LoVo (cell line): Measurements from ENCODE around the gene TMEM115.

Source experiments
- DNase-seq: peaks from one replicate; pipeline ENCODE4 v3.0.0-alpha.2; 2016; ENCODE audit warnings: low spot score

The TMEM115 gene

GRCh38 chr3:50358911-50359759 lies at the start of gene TMEM115:
TSS of gene TMEM115 (minus strand) at chr3:50359521. CDS start at chr3:50359063, 458 bp downstream.
- peak; percentile 98 for DNase-seq

- DNase-seq: no peak
Observed at GRCh38 chr3:50408443-50408944, 49.2 kb upstream of the TMEM115 start.

GRCh38 chr3:50406487-50406886 lies 47.2 kb upstream of the TMEM115 start:
- no peak for DNase-seq

- DNase-seq: peak; percentile 14
Observed at GRCh38 chr3:50405249-50405648, 45.9 kb upstream of the TMEM115 start.

GRCh38 chr3:50401978-50402595 lies 42.8 kb upstream of the TMEM115 start:
- DNase-seq: no peak

GRCh38 chr3:50396502-50396901 lies 37.2 kb upstream of the TMEM115 start:
- peak; percentile 20 for DNase-seq

- DNase-seq: no peak
Observed at GRCh38 chr3:50395070-50395860, 35.9 kb upstream of the TMEM115 start.

- DNase-seq: no peak
Observed at GRCh38 chr3:50393061-50393460, 33.7 kb upstream of the TMEM115 start.

- DNase-seq: no peak
Observed at GRCh38 chr3:50392101-50392715, 32.9 kb upstream of the TMEM115 start.

- DNase-seq: no peak
Observed at GRCh38 chr3:50390508-50391224, 31.3 kb upstream of the TMEM115 start.

- DNase-seq: no peak
Observed at GRCh38 chr3:50389414-50389767, 30.1 kb upstream of the TMEM115 start.

- no peak for DNase-seq
Observed at GRCh38 chr3:50388720-50389413, 29.5 kb upstream of the TMEM115 start.

- DNase-seq: no peak
Observed at GRCh38 chr3:50388016-50388719, 28.8 kb upstream of the TMEM115 start.

- no peak for DNase-seq
Observed at GRCh38 chr3:50385754-50386153, 26.4 kb upstream of the TMEM115 start.

GRCh38 chr3:50383750-50384149 lies 24.4 kb upstream of the TMEM115 start:
- no peak for DNase-seq

GRCh38 chr3:50382722-50383121 lies 23.4 kb upstream of the TMEM115 start:
- DNase-seq: no peak

GRCh38 chr3:50381383-50381782 lies 22.1 kb upstream of the TMEM115 start:
- no peak for DNase-seq

GRCh38 chr3:50380405-50381085 lies 21.2 kb upstream of the TMEM115 start:
- no peak for DNase-seq

- no peak for DNase-seq
Observed at GRCh38 chr3:50378757-50379156, 19.4 kb upstream of the TMEM115 start.

GRCh38 chr3:50378024-50378423 lies 18.7 kb upstream of the TMEM115 start:
- DNase-seq: no peak
